ENCODE results near the gene ZNF816. TPM values are rescaled to one million over a fixed set of nuclear protein-coding genes. Genes with fewer than 3 reads are reported as not detected.

The ZNF816 gene
- total and polyA plus RNA-seq, 2 of the 8 experiments (the other 6 are each of a cell fraction or from before 2014, with no cell fraction given) = 2.7 to 13.2 TPM

DNA sequence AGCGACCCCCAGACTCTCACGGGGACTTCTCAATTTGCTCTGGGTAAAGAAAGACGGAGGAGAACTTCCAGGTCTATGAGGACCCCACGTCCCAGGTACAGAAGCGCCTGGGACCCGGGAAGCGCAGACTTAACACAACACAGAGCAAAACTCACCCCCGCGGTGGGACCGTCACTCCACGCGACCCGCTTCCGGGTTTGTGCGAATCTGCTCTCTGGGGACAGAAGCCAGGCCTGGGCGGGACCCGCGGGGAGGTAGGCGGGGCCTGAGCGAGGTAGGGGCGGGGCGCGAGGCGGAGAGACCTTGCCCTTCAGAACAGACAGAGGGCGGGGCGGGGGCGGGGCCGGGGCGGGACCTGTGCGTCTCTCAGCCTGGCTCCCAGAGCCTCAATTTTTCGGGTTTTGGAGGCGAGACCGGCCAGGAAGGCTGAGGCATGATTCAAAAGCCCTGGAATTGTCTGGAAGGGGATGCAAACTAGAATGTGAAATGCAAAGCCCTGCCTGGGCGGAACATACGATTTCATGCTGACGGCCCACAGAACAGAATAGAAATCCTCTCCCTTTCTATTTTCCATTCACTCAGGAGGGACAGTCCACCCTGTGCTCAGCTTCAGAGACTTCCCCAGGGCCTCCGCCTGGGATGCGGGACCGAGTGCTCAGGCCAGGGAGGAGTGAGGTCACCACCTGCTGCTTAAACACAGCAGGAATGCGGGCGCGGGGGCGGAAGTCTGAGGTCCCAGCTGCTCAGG, 20.1 kb downstream of the ZNF816 start (continued):
- TF ChIP-seq, protein P1, sequence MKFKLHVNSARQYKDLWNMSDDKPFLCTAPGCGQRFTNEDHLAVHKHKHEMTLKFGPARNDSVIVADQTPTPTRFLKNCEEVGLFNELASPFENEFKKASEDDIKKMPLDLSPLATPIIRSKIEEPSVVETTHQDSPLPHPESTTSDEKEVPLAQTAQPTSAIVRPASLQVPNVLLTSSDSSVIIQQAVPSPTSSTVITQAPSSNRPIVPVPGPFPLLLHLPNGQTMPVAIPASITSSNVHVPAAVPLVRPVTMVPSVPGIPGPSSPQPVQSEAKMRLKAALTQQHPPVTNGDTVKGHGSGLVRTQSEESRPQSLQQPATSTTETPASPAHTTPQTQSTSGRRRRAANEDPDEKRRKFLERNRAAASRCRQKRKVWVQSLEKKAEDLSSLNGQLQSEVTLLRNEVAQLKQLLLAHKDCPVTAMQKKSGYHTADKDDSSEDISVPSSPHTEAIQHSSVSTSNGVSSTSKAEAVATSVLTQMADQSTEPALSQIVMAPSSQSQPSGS (IDR thresholded peaks at IDR 0.05; ENCODE audit: low read length) = no peak
- TF ChIP-seq EZH2 (IDR thresholded peaks at IDR 0.05; ENCODE audit: low read depth, low read length, severe bottlenecking) = no peak
- no peak for TF ChIP-seq FOSL1 (IDR thresholded peaks at IDR 0.05; ENCODE audit: insufficient read depth, low read depth, low read length)
- peak; percentile 16 for TF ChIP-seq SAP30 (IDR thresholded peaks at IDR 0.05; ENCODE audit: insufficient read depth, insufficient replicate concordance, low read length)
- TF ChIP-seq SIN3A (conservative IDR thresholded peaks at IDR 0.05 in 1 of 2, IDR thresholded peaks at IDR 0.05 in 1 of 2; ENCODE audit: low read depth in 1 of 2, low read length in 2 of 2) = no peak; a peak in 1 of 4 replicates
- peak; percentile 71 for TF ChIP-seq PHF8 (conservative IDR thresholded peaks at IDR 0.05; ENCODE audit: low read depth, low read length)
- TF ChIP-seq JUN (IDR thresholded peaks at IDR 0.05; ENCODE audit: low read depth, low read length) = no peak
- TF ChIP-seq TAF1 (IDR thresholded peaks at IDR 0.05; ENCODE audit: low read depth, low read length) = peak; percentile 76
- TF ChIP-seq RFX5 (IDR thresholded peaks at IDR 0.05; ENCODE audit: borderline replicate concordance, low read depth, low read length) = no peak
- TF ChIP-seq ASH2L (IDR thresholded peaks at IDR 0.05; ENCODE audit: low read length) = peak; percentile 83
- TF ChIP-seq CREB1 (IDR thresholded peaks at IDR 0.05) = peak; percentile 57; the same call in 1 of the 2 replicates
- no peak for TF ChIP-seq NANOG (IDR thresholded peaks at IDR 0.05; ENCODE audit: insufficient read depth, low read depth, low read length, poor library complexity, severe bottlenecking)
- TF ChIP-seq POLR2AphosphoS5 (IDR thresholded peaks at IDR 0.05; ENCODE audit: low read depth, low read length) = peak; percentile 62; the same call in 1 of the 2 replicates
- no peak for TF ChIP-seq TBP (IDR thresholded peaks at IDR 0.05; ENCODE audit: low read depth, low read length)
- TF ChIP-seq SRF (IDR thresholded peaks at IDR 0.05; ENCODE audit: low read depth, low read length) = no peak
- TF ChIP-seq BCL11A (IDR thresholded peaks at IDR 0.05; ENCODE audit: low read depth in 2 of 2, low read length in 2 of 2) = no peak
- TF ChIP-seq, protein P2, sequence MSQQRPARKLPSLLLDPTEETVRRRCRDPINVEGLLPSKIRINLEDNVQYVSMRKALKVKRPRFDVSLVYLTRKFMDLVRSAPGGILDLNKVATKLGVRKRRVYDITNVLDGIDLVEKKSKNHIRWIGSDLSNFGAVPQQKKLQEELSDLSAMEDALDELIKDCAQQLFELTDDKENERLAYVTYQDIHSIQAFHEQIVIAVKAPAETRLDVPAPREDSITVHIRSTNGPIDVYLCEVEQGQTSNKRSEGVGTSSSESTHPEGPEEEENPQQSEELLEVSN (IDR thresholded peaks at IDR 0.05) = no peak
- no peak for TF ChIP-seq SP1 (IDR thresholded peaks at IDR 0.05; ENCODE audit: low read depth, low read length)
- TF ChIP-seq EGR1 (IDR thresholded peaks at IDR 0.05; ENCODE audit: borderline replicate concordance, low read depth, low read length) = peak; percentile 96
- TF ChIP-seq SIRT6 (IDR thresholded peaks at IDR 0.05; ENCODE audit: low read length) = no peak
- peak; percentile 63 to 85 for TF ChIP-seq POLR2A (IDR thresholded peaks at IDR 0.05; ENCODE audit: control extremely low read depth in 1 of 2, low read depth in 2 of 2, low read length in 2 of 2)
- no peak for TF ChIP-seq BRCA1 (IDR thresholded peaks at IDR 0.05; ENCODE audit: low read depth, low read length)
- no peak for TF ChIP-seq CEBPB (IDR thresholded peaks at IDR 0.05; ENCODE audit: low read depth, low read length)
- no peak for TF ChIP-seq YY1 (IDR thresholded peaks at IDR 0.05; ENCODE audit: low read depth, low read length)

Data from H1 (cell line).